ENCODE results near the gene NKAIN4. TPM values are rescaled to one million over a fixed set of nuclear protein-coding genes. Genes with fewer than 3 reads are reported as not detected.

NKAIN4 gene
- polyA plus RNA-seq, 1 donor (not counting 4 experiments of a cell fraction or from before 2014, with no cell fraction given), result not detected

DNA sequence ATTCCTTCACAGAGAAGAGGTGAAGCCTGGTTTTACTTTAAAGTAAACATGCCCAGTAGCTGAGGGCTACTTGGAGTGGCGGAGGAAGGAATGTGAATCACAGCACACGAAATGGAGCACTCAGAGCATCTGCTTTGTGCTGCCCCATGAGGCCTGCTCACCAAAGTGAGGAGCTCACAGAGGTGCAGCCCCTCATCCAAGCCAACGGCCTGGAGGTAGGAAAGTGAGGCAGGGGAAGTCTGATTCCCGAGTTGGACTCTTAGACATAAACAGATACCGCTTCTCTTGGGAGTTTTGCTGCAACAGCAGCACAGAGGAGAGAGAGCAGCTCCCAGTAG lies 41.9 kb downstream of the NKAIN4 start:
- Histone ChIP-seq H4K20me1 (ENCODE audit: control insufficient read depth, extremely low read depth, insufficient read depth, low read length) (peaks cover 37% of the 10 kb centered on the region), H3K79me2 (ENCODE audit: control insufficient read depth, insufficient read depth, low read length) (peaks cover 75% of the 10 kb centered on the region), H3K27ac (ENCODE audit: control insufficient read depth, insufficient read depth, low read length) (peak overlapping the region; percentile 18), H3K4me3 (ENCODE audit: control insufficient read depth in 2 of 3, extremely low read depth in 1 of 3, insufficient read depth in 2 of 3, low read depth in 1 of 3, low read length in 3 of 3) (no peak overlapping the region), H3K27me3 (ENCODE audit: control insufficient read depth, extremely low read depth, insufficient read depth, low read length) (no peaks in the 10 kb centered on the region), H3K4me2 (ENCODE audit: control insufficient read depth, extremely low read depth, insufficient read depth, low read depth, low read length) (no peak overlapping the region), H2AFZ (ENCODE audit: control insufficient read depth, low read length) (no peak overlapping the region), H3K4me1 (ENCODE audit: control insufficient read depth, extremely low read depth, insufficient read depth, low read length) (peaks cover 18% of the 10 kb centered on the region), H3K36me3 (ENCODE audit: control insufficient read depth in 2 of 2, extremely low read depth in 1 of 2, insufficient read depth in 2 of 2, low read length in 2 of 2) (peaks cover 19 to 32% of the 10 kb centered on the region in 2 experiments), H3K9me1 (ENCODE audit: control insufficient read depth, extremely low read depth, insufficient read depth, low read length) (peaks cover 2% of the 10 kb centered on the region), H3K9ac (ENCODE audit: control insufficient read depth, extremely low read depth, insufficient read depth, low read length) (no peak overlapping the region), H3K9me3 (ENCODE audit: control insufficient read depth, low read depth, low read length) (no peaks in the 10 kb centered on the region)
- dilution Hi-C loops (cut with MboI; ENCODE audit: extremely low pct_ligation_motif_present, low sequenced_read_pairs), result no loop called here
- TF ChIP-seq EZH2 (IDR thresholded peaks at IDR 0.05; ENCODE audit: low read length), result no peak
- TF ChIP-seq, protein P1, sequence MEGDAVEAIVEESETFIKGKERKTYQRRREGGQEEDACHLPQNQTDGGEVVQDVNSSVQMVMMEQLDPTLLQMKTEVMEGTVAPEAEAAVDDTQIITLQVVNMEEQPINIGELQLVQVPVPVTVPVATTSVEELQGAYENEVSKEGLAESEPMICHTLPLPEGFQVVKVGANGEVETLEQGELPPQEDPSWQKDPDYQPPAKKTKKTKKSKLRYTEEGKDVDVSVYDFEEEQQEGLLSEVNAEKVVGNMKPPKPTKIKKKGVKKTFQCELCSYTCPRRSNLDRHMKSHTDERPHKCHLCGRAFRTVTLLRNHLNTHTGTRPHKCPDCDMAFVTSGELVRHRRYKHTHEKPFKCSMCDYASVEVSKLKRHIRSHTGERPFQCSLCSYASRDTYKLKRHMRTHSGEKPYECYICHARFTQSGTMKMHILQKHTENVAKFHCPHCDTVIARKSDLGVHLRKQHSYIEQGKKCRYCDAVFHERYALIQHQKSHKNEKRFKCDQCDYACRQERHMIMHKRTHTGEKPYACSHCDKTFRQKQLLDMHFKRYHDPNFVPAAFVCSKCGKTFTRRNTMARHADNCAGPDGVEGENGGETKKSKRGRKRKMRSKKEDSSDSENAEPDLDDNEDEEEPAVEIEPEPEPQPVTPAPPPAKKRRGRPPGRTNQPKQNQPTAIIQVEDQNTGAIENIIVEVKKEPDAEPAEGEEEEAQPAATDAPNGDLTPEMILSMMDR (optimal IDR thresholded peaks at IDR 0.05 in 1 of 3, IDR thresholded peaks at IDR 0.05 in 1 of 3, conservative IDR thresholded peaks at IDR 0.05 in 1 of 3; ENCODE audit: extremely low read depth in 1 of 3, insufficient read depth in 2 of 3, low read length in 3 of 3), result no peak
- FAIRE-seq (no peak), DNase-seq (ENCODE audit: low read depth, low spot score) (no peak)

DNA sequence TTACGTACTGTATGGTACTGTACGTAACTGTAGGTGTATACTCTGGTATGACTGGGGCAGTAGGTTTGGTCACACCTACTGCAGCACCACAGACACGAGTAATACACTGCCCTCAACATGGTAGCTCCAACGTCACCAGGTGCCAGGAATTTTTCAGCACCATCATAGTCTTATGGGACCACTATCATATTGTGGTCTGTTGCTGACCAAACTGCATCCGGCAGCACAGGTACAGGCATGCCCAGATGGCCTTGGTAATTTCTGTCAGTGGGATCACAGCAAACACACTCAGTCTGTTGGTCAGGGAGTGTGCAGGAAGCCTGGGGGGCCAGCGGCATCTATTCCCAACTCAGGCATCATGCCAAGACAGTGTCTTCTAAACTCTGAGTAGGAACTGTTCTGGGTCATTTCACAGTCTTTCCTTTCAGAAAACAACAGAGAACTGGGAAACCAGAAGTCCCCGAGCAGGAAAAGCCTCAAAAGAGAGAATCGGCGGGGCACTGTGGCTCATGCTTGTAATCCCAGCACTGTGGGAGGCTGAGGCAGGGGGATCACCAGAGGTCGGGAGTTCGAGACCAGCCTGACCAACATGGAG lies 44.2 kb downstream of the NKAIN4 start:
- TF ChIP-seq, protein P1 (optimal IDR thresholded peaks at IDR 0.05 in 1 of 3, IDR thresholded peaks at IDR 0.05 in 1 of 3, conservative IDR thresholded peaks at IDR 0.05 in 1 of 3; ENCODE audit: extremely low read depth in 1 of 3, insufficient read depth in 2 of 3, low read length in 3 of 3), result no peak
- no peak for TF ChIP-seq EZH2 (IDR thresholded peaks at IDR 0.05; ENCODE audit: low read length)

More for the DNA sequence above, 44.2 kb downstream of the NKAIN4 start:
- FAIRE-seq (no peak), DNase-seq (ENCODE audit: low read depth, low spot score) (peak; percentile 9)
- Histone ChIP-seq H3K4me2 (ENCODE audit: control insufficient read depth, extremely low read depth, insufficient read depth, low read depth, low read length) (no peak overlapping the region), H3K4me1 (ENCODE audit: control insufficient read depth, extremely low read depth, insufficient read depth, low read length) (peaks cover 12% of the 10 kb centered on the region), H3K36me3 (ENCODE audit: control insufficient read depth in 2 of 2, extremely low read depth in 1 of 2, insufficient read depth in 2 of 2, low read length in 2 of 2) (peaks cover 26 to 35% of the 10 kb centered on the region in 2 experiments), H4K20me1 (ENCODE audit: control insufficient read depth, extremely low read depth, insufficient read depth, low read length) (peaks cover 51% of the 10 kb centered on the region), H3K79me2 (ENCODE audit: control insufficient read depth, insufficient read depth, low read length) (peaks cover 86% of the 10 kb centered on the region), H3K4me3 (ENCODE audit: control insufficient read depth in 2 of 3, extremely low read depth in 1 of 3, insufficient read depth in 2 of 3, low read depth in 1 of 3, low read length in 3 of 3) (no peak overlapping the region), H3K27ac (ENCODE audit: control insufficient read depth, insufficient read depth, low read length) (no peak overlapping the region), H2AFZ (ENCODE audit: control insufficient read depth, low read length) (no peak overlapping the region), H3K9me1 (ENCODE audit: control insufficient read depth, extremely low read depth, insufficient read depth, low read length) (peaks cover 2% of the 10 kb centered on the region), H3K27me3 (ENCODE audit: control insufficient read depth, extremely low read depth, insufficient read depth, low read length) (no peaks in the 10 kb centered on the region), H3K9ac (ENCODE audit: control insufficient read depth, extremely low read depth, insufficient read depth, low read length) (no peak overlapping the region), H3K9me3 (ENCODE audit: control insufficient read depth, low read depth, low read length) (no peaks in the 10 kb centered on the region)
- dilution Hi-C loops (cut with MboI; ENCODE audit: extremely low pct_ligation_motif_present, low sequenced_read_pairs), result no loop called here

Measured in keratinocyte (primary cell).